ENCODE results near the gene FBXO30.

FBXO30 gene

DNA sequence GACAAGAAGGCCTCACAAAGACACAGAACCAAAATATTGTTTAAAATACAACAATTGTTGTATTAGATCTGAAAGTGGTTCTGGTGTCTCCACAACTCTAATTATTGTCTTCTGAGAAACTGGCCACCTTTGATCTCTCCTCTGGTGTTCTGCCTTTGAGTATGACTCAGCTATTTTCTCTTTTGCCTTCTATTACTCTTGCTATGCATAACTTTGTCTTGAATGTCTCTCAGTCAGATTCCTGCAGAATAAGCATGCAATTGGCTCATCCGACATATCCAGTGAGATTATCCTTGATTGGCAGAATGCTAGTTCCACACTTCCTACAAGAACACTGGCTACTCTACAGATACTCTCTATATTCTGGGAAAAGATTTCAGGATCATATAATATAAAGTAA is 65.0 kb downstream of the FBXO30 start:
- DNase-seq (ENCODE audit: low read depth, low spot score): no peak

- no peak for DNase-seq (ENCODE audit: low read depth, low spot score)
These were observed 68.7 kb downstream of the FBXO30 start for GRCh38 chr6:145745861-145746260.

GRCh38 chr6:145744619-145745018 is 70.0 kb downstream of the FBXO30 start:
- DNase-seq (ENCODE audit: low read depth, low spot score): no peak
